Gastrocnemius medialis (tissue), 4 donors: ENCODE measurements around the gene RACGAP1.

ENCODE experiments used
- POLR2A ChIP-seq, 2 donors: fragments of 450-650 bp; IDR thresholded peaks; one replicate each; pipeline ENCODE4 v1.6.1; 2017; ENCODE audit warnings: antibody characterized with exemption in 2 of 2, mild to moderate bottlenecking in 2 of 2, moderate library complexity in 2 of 2
- TF ChIP-seq, protein P1 (sequence below), 5 experiments: fragments of 450-650 bp in 3 of 5; fragments of 200-600 bp in 2 of 5; sonication (generic) in 2 of 5; IDR thresholded peaks in 4 of 5; conservative IDR thresholded peaks in 1 of 5; 1 replicate in 4 of 5; 2 replicates in 1 of 5; pipeline ENCODE4 v1.5.1; 2016 to 2019; ENCODE audit warnings: antibody characterized with exemption in 5 of 5, mild to moderate bottlenecking in 3 of 5, moderate library complexity in 3 of 5

GRCh38 chr12:49948866-49949845, 76.1 kb downstream of the RACGAP1 start:
- TF ChIP-seq POLR2A (IDR thresholded peaks at IDR 0.05) = no peak
- TF ChIP-seq, protein P1, sequence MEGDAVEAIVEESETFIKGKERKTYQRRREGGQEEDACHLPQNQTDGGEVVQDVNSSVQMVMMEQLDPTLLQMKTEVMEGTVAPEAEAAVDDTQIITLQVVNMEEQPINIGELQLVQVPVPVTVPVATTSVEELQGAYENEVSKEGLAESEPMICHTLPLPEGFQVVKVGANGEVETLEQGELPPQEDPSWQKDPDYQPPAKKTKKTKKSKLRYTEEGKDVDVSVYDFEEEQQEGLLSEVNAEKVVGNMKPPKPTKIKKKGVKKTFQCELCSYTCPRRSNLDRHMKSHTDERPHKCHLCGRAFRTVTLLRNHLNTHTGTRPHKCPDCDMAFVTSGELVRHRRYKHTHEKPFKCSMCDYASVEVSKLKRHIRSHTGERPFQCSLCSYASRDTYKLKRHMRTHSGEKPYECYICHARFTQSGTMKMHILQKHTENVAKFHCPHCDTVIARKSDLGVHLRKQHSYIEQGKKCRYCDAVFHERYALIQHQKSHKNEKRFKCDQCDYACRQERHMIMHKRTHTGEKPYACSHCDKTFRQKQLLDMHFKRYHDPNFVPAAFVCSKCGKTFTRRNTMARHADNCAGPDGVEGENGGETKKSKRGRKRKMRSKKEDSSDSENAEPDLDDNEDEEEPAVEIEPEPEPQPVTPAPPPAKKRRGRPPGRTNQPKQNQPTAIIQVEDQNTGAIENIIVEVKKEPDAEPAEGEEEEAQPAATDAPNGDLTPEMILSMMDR (IDR thresholded peaks at IDR 0.05 in 4 of 5, conservative IDR thresholded peaks at IDR 0.05 in 1 of 5) = no peak
